GM21786 (cell line): ENCODE results near the gene RASSF7.
A peak's percentile ranks its signal among the peaks of the same experiment; 100 is the strongest.

Source experiments
- ATAC-seq: cut with Tn5 transposase; IDR thresholded peaks from one replicate; pipeline ENCODE4 v1.9.1; 2021; ENCODE audit not compliant: unreplicated experiment

The RASSF7 gene

DNA sequence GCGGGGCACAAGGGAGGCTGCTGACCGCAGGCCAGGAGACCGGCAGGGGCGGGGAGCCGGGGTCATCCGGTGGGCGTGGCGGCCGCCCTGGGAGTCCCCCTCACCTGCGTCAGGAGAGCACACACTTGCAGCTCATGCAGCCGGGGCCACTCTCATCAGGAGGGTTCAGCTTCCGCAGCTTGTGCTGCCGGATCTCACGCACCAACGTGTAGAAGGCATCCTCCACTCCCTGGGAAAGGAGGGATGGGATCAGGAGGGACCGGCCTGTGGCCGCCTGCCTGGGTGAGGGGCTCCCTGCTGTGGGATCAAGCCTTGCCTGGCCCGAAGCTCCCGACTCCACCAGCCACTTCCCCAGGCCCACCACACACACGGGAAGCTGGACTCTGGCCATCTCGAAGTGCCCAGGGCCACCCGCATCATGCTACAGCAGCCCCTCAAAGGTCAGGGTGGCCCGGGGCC lies 28.2 kb upstream of the RASSF7 start:
- no peak for ATAC-seq

DNA sequence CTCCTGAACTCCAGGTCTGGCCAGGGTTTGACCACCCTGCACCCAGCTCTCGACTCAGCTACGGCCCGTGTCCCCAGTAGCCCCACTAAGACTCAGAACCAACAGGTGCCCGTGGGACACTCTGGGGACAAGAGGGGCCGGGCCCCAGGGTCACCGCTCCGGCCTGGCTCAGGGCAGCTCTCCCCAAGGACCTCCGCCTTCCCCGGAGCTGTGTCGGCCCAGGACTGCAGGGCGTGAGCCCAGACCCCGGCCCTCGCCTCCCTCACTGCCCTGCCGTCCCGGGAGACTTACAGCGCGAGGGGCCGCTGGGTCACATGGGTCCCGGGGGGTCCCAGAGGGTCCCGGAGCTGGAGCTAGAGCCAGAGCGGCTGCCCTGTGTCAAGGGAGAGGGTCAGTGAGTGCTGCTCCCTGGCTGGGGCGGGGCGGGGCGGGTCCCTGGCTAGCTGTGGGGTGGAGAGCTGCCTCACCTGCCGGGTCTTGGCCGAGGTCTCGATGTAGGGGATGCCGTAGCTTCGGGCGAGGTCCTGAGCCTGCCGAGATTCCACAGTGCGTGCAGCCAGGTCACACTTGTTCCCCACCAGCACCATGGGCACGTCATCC lies 27.7 kb upstream of the RASSF7 start:
- no peak for ATAC-seq

DNA sequence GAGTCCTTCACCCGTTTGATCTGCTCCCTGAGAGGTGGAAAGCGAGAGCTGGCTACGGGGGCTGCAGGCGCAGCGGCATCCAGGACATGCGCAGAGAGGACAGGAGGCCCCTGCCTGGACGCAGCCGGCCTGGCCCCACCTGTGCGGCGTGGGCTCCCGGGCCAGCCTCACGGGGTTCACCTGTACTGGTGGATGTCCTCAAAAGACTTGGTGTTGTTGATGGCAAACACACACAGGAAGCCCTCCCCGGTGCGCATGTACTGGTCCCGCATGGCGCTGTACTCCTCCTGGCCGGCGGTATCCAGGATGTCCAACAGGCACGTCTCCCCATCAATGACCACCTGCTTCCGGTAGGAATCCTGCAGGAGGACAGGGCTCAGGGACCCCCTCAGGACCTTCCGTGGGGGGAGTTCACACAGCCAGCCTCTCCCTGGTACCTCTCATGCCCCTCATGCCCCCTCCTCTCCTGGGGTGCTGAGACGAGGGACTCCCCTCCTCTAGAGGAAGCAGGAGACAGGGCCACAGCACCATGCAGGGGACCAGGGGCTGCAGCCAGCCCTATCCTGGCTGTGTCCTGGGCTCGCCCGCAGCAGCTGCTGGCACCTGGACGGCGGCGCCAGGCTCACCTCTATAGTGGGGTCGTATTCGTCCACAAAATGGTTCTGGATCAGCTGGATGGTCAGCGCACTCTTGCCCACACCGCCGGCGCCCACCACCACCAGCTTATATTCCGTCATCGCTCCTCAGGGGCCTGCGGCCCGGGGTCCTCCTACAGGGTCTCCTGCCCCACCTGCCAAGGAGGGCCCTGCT lies 27.0 kb upstream of the RASSF7 start:
- no peak for ATAC-seq

DNA sequence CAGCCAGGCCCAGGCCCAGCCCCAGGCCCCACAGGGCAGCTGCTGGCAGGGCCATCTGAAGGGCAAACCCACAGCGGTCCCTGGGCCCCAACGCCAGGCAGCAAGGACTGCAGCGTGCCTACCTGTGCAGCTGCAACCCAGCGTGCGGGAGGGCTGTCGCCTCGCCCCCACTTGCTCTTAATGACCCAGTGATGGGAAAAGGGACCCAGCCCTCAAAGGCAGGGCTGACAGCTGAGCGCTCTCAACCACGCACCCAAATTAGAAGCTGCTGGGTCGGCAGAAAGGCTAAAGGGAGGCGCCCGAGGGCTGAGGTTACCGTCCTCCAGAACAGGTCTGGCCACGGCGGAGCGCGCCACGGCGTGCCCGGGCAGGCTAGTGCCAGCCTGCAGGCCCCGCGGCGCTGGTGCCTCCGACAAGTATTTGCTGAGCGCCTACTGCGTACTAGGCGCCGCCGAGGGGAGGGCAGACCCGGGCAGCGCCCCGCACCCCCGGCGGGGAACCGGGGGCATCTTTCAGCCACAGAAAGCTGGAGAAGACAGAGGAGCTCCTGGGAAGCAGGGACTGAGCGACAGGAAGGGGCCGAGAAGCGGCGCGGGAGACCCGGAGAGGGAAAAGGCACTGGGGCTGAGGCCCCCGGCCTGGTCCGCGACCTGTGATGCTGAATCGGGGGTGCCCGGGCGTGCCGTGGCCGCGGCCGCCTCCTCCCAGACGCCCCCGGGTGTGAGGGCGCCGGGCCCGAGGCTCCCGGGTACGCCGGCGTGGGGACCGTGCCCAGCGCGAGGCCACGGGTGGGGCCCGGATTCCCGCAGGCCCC lies 26.2 kb upstream of the RASSF7 start:
- ATAC-seq: no peak

DNA sequence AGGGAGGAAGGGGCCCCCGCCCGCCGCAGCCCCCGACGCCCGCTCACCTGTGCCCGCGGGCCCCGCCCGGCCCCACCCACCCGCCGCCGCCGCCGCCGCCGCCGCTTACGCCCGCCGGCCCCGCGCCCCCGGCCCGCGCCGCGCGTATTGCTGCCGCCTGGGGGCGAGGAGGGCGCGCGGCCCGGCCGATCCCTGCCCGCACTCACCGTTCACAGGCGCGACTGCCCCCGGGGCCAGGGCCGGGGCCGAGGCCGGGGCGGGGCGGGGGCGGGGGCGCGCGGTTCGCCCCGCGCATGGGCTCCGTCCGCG lies 25.6 kb upstream of the RASSF7 start:
- peak; percentile 8 for ATAC-seq

DNA sequence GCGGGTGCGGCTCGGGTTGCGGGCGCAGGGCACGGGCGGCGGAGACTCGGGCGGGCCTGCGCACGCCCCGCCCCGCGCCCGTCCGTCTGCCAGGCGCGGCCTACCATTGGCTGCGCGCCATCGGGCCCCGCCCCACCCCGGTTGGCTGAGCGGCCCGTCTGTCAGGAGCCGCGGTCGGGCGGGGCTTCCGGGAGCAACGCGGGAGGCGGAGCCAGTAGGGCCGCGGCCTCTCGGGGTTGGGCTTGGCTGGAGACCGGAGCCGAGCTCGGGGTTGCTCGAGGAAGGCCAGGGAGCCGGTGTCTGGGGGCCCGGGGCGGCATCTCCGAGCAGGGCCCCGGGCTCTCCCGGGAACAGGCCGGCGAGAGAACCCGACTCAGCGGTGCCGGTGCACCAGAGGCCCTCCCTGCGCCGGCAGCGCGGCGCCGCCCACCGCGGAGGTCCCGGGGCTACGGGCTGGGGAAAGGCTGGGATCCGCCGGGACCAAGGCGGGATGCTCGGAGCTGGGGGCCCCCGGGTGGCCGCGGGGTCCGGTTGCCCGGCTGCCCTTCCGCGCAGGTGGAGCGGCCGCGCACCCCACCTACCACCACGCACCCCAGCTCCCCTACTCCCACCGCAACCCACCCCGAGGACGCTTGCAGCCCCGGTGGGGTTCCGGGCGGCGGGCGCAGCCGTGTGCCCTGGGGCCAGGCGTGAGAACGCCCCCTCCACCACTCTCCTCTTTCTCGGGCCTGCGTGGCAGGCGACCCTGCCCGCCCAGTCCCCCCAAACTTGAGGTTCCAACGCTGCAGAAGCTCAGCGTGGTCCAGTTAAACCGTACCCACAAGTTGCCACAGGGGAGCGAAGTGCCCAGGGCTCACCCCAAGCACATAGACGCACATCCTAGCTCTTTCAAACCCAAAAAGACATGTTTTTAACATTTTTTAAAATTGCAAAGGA lies 25.0 kb upstream of the RASSF7 start, which contains the start of gene HRAS:
Gene HRAS, minus strand, starts transcription at position 58 of the 936 bp plus-strand sequence.
- ATAC-seq: peak; percentile 61

DNA sequence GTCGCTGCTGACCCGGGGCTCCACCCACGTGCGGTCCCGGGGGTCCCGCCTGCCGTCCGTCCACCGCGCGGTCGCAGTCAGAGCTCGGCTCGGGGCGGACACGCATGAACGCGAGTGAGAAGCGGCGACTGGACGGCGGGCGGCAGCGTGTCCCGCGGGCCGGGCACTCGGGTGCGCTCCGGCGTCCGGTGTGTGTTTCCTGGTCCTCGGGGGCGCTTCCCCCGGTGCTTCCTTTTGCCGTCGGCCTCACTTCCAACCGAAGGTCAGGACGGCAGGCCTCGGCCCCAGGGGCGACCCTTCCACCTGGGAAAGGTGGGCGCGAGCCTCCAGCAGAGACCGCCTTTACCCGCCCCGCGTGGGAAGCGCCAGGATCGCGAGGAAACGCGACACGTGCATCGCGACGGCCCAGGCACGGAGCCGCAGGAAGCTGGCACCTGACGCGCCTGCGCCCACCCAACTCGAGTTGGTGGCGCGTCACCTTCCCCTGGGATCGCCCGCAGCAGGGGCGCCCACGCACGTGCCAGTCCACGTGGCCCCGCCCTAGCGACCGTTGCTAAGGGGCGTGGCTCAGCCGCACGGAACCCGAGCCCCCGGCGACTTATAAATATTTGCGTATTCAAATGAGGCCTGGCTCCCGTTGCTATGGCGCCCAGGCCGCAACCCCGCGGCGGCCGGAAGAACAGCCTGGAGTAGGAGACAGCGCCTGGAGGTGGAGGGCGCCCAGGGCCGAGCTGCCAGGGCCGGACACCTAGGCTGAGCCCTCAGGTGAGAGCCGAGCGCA lies 23.7 kb upstream of the RASSF7 start, which contains the start of gene LRRC56:
Gene LRRC56, plus strand, starts transcription at position 687 of the 781 bp plus-strand sequence. CDS start 3,158 bp downstream, outside the sequence.
- peak; percentile 56 for ATAC-seq

DNA sequence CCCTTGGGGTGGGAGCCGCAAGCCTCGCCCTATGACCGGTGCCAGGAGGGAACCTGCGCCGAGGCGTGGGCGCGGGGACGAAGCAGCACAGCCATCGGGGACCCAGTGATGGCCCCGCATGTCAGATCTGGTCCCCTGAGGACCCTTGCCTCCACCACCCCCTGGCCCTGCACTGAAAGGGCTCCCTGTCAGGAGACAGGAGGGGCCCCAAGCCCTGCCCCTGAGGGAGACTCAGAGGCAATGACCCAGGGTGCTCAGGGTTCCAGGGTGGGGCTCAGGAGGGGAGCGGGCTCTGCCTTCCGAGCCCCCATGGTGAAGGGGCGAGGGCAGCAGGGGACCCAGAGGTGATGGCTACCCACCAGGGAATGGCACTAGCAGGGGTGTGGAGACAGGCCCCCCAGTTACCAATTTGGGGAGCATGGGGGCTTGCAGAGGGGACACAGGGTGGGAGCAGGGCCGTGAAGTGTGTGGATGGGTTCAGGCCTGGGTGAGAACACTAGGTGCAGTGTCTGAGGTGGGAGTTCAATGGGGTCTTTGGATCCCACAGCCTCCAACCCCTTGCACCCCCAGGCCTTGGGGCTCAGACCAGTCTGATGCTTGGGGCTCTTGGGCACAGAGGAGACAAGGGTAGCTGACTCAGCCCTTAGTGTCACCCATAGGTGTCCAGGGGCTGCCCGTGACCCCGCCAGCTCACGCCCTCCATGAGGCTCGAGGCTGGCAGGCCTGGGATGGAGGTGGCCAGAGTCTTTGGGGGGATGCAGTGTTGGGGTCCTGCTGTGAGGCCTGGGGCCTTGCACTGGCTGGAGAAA lies 22.9 kb upstream of the RASSF7 start:
- ATAC-seq: no peak

DNA sequence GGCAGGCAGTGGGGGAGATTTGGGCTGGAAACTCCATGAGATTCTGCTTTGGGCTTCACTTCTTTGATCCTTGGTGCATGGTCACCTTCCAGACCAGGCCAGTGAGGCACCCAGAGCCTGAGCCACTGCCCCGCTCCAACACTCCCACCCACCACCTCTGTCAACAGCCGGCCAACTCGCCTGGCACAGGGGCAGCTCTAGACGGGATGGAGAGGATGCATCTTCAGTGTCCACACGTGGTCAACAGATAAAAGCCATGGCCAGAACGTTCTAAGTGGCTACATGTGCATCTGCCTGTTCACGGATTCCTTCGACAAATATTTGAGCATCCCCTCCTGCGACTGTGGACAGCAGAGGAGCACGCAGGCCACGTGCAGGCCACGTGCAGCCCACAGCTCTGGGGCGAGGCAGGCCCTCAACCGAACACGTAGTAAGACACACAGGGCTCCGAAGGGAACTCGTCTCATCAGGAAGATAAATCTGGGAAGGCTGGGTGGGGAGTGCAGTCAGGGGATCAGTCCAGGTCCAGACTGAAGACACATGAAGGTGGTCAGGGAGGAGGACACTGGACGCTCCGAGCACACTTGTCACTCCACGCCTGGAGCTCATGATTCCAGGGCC lies 22.2 kb upstream of the RASSF7 start:
- no peak for ATAC-seq

DNA sequence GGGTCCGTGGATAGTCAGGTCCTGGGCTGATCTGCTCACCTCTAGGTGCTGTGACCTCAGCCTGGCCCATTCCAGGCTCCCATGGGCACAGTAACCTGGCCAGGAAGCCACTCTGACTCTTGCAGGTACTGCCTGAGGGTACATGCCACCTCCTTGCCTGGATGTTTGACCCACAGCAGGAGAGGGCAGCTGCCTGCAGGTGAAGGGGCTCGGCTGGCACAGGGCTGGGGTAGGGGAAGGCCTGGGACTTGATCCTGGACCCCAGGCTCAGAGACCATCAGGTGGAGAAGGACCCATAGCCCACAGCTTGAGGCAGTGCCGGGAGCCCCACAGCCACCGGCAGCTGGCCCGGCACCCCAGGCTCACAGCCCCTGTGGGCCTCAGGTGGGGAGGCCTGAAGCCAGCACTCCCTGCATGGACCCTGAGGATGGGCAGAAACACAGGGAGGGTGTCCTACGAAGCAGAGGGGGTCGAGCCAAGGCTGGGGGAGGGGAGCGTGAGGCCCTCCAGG lies 20.7 kb upstream of the RASSF7 start:
- ATAC-seq: no peak

DNA sequence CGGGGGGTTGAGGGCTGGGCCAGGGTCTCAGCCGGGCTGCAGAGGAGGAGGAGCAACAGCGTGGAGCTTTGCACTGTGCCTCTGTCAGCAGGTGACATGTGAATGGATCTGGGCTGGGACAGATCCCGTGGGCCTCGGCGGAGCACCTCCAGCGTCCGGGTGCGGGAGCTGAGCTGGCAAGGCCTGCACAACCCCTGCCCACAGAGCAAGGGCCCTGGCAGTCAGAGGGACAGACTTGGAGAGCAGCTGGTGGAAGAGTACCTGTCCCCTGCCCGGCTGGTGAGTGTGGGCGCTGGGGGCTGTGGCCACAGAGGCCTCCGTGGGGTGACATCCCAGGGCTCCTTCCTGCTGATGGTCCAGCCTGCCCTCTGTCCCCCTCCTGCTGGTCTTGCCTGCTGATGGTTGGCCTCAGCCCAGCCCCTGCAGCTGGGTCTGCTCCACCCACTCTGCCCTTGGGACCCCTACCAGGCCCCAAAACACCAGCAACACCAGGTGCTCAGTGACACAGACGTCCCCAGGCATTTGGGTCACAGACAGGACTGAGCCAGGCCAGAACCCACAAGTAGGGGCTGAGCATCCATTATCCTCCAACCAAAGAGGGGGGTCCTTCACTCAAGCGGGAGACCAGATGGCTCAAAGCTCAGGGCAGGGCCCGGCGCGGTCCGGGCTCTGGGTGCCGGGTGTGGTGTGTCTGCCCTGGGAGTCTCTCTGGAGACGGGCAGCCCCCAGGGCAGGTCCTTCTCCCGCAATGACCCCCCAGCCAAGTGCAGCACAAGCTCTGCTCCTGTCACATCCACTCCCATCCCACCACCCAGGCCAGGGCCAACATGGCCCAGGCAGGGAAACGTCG lies 20.0 kb upstream of the RASSF7 start:
- no peak for ATAC-seq

DNA sequence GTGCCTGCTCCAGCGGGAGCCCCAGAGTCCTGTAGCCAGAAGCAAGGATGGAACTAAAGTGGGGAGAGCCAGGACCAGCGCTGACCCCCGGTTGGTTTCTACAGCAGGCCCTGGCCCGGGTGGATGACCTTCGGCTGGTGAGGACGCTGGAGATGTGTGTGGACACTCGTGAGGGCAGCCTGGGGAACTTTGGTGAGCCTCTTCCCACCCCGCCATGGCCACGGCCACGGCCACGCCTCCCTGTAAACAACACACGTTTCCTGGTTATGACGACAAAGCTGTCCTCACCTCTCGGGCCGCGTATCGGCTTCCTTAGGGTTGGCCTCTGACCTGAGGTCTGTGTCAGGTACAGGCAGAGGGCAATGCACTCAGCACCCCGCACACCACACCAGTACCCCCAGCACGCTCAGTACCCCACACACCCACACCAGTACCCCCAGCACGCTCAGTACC lies 19.3 kb upstream of the RASSF7 start:
- ATAC-seq: no peak

DNA sequence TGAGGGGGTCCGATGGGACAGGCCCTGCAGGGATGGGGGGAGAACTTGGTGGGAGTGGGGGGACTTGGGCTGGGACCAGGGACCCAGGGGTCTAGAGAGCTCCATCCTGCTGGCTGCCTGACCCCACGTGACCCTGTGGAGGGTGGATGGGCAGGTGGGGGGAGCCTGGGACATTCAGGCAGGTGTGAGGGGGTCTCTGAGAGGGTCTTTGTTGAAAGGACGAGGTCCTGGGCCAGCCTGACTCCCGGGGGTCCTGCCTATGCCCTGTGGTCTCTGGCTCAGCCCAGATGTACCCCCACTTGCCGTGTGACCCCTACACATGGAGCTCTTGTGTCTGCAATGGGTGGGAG lies 16.0 kb upstream of the RASSF7 start:
- ATAC-seq: no peak

DNA sequence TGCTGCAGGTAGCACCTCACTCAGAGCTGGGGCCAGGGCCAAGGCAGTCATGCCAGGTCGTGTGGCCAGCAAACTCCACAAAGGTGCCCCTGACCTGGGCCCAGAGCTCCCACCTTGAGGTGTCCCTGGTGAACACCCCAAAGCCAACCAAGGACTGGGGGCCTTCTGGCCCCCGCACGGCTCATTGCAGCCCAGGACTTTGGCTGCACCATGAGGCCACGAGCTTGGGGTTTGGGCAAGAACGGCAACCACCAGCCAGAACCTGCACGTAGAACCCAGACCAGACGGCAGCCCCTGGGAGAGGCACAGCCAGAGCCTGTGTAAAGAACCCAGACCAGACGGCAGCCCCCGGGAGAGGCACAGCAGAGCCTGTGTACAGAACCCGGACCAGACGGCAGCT lies 15.6 kb upstream of the RASSF7 start:
- ATAC-seq: no peak

DNA sequence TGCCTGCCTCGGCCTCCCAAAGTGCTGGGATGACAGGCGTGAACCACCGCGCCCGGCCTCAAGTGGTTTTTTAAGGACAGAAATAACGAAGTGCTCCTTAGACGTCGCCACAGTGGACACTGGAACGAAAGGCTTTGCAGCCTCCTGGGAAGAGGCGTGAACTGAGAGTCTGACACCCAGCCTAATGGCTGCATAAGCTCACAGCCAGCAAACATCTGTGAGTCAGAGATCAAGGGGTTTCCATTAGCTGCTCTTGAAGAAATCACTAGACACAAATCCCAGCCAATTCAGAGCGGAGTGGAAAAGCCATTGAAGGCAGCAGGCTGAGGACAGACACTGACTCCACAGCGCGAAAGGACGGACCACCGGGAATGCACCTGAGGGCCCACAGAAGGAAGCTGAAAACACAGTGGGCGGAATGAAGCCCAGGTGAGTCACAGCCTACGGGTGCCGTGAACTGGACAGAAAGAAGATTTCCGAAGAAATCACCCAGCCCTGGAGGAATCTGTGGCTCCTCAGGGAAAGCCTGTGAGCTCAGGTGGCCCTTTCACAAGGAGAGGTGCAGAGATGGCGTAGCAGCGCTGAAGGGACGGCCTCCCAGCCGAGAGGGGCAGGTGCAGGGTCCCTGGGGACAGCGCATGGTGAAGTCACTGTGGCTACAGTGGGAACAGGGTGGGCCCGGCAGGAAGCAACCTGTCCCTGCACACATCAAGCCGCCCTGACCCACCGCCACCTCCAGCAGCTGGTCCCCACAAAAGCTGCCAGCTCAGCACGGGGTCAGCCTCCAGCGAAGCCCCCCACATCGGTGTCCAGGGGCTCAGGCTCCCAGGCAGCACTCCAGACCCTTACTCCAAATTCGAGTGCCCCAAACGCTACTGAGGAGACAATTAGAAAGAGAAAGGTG lies 11.8 kb upstream of the RASSF7 start:
- ATAC-seq: no peak

DNA sequence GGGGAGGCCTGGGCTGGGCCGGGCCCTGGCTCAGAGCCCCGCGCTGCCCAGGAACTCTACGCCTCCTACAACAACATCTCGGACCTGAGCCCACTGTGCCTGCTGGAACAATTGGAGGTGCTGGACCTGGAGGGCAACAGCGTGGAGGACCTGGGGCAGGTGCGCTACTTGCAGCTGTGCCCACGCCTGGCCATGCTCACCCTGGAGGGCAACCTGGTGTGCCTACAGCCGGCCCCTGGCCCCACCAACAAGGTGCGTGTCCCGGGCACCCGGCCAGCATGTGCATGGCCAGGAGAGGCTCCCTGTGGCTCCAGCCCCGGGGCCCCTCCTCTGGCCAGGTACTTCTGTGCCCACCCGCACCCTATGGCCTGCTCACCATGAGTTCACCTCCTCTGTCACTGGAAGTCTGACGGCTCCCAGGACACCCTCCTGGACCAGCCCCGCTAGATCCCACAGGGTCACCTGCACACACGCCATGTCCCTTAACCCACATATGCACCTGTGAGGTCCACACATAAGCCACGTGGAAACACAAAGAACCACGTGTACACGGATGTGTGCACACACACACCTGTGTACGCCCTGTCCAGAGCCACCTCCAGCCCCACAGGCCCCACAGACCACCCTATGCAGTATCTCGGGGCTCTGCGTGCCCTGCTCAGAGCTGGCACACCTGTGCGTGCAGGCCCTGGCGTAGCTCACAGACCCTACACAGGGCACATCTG lies 10.6 kb upstream of the RASSF7 start:
- no peak for ATAC-seq
